HepG2 (cell line): ENCODE data around the gene TM9SF4. TPM values are rescaled to one million over a fixed set of nuclear protein-coding genes. Genes with fewer than 3 reads are reported as not detected.

Experiments
- ATAC-seq: fragments of 200-7000 bp; cut with Tn5 transposase; 3 replicates; pipeline ENCODE4 v1.9.1; 2020; ENCODE audit warnings: mild to moderate bottlenecking, moderate library complexity
- BruUV-seq: library from RNA; stranded (reverse); fragments of 400-500 nt; replicated peaks from 2 replicates; lab custom pipeline; 2021; lab: Mats Ljungman, UMichigan
- CTCF ChIA-PET: fragments of 300-600 bp; formaldehyde crosslinking; extraction: SDS; loops from one replicate; lab custom pipeline; 2021; ENCODE audit warnings: low total read pairs, inconsistent platforms, low intra/inter-chr PET ratio; lab: Yijun Ruan, JAX
- POLR2A ChIA-PET: fragments of 350-600 bp; sonication (Branson Sonifier 250); formaldehyde crosslinking; loops from one replicate; lab custom pipeline; 2020; ENCODE audit warnings: antibody characterized with exemption, inconsistent platforms; lab: Yijun Ruan, JAX
- DNase-seq: peaks from one replicate; pipeline ENCODE4 v3.0.0-alpha.2; 2015; ENCODE audit warnings: low spot score
- FAIRE-seq: peaks from 3 replicates; lab custom pipeline; 2011; peaks lifted over from hg19 to GRCh38; lab: Jason Lieb, UNC
- H2AFZ ChIP-seq: one replicate; pipeline ENCODE4 v1.6.1; 2011; ENCODE audit warnings: low read length, inconsistent platforms
- H3K27ac ChIP-seq: fragments of 300-600 bp; 3 replicates; pipeline ENCODE4 v1.8.0; 2011; ENCODE audit warnings: mixed run types, mild to moderate bottlenecking, mixed read lengths, low read length, inconsistent platforms; ENCODE audit not compliant: insufficient read depth; ENCODE audit errors: extremely low read length
- H3K27me3 ChIP-seq, 2 experiments: fragments of 200-600 bp in 1 of 2; 2 replicates in 1 of 2; 3 replicates in 1 of 2; pipeline versions ENCODE4 v1.6.0 to v1.8.0; 2011; ENCODE audit warnings: low read length in 2 of 2, mild to moderate bottlenecking in 2 of 2, moderate library complexity in 2 of 2, inconsistent platforms in 1 of 2; ENCODE audit not compliant: insufficient read depth in 2 of 2, control insufficient read depth in 1 of 2
- H3K36me3 ChIP-seq, 2 experiments: fragments of 200-600 bp in 1 of 2; replicated peaks in 1 of 2; 2 replicates in 1 of 2; 3 replicates in 1 of 2; pipeline versions ENCODE4 v1.5.1 to v1.8.0; 2011; ENCODE audit warnings: low read length in 2 of 2, inconsistent platforms in 1 of 2; ENCODE audit not compliant: insufficient read depth in 2 of 2, control insufficient read depth in 1 of 2
- H3K4me1 ChIP-seq: 2 replicates; pipeline ENCODE4 v1.5.1; 2012; ENCODE audit warnings: low read length, inconsistent platforms; ENCODE audit not compliant: insufficient read depth
- H3K4me2 ChIP-seq: 2 replicates; pipeline ENCODE4 v1.6.0; 2011; ENCODE audit warnings: low read depth, low read length, inconsistent platforms
- H3K4me3 ChIP-seq, 3 experiments: fragments of 200-600 bp in 1 of 3; sonication (generic), shearing (Covaris generic) in 1 of 3; replicated peaks in 1 of 3; 2 replicates each; pipeline ENCODE4 v1.5.1; 2011 to 2016; ENCODE audit warnings: low read length in 3 of 3, inconsistent platforms in 2 of 3, low read depth in 2 of 3, mild to moderate bottlenecking in 2 of 3, control low read depth in 1 of 3, mixed read lengths in 1 of 3; ENCODE audit not compliant: insufficient read depth in 1 of 3
- H3K79me2 ChIP-seq: one replicate; pipeline ENCODE4 v1.6.1; 2011; ENCODE audit warnings: low read length, inconsistent platforms; ENCODE audit not compliant: insufficient read depth
- H3K9ac ChIP-seq: 2 replicates; pipeline ENCODE4 v1.6.0; 2011; ENCODE audit warnings: mild to moderate bottlenecking, low read depth, low read length, inconsistent platforms; ENCODE audit not compliant: insufficient read depth
- H3K9me3 ChIP-seq: 2 replicates; pipeline ENCODE4 v1.5.1; 2012; ENCODE audit warnings: mild to moderate bottlenecking, low read length
- H4K20me1 ChIP-seq: 2 replicates; pipeline ENCODE4 v1.6.0; 2011; ENCODE audit warnings: inconsistent platforms, mild to moderate bottlenecking, low read length, moderate library complexity; ENCODE audit not compliant: insufficient read depth
- GABPB1 ChIP-seq: IDR thresholded peaks from 2 replicates; pipeline ENCODE4 v1.6.1; 2016; ENCODE audit warnings: mild to moderate bottlenecking, missing genetic modification reagents, moderate library complexity, missing compliant biosample characterization
- ZHX2 ChIP-seq, 2 experiments: sonication (generic) in 1 of 2; formaldehyde crosslinking in 1 of 2; IDR thresholded peaks; 2 replicates each; pipeline versions ENCODE4 v1.6.1 to v1.9.0; 2014 to 2022; ENCODE audit warnings: antibody characterized with exemption in 1 of 2, borderline replicate concordance in 1 of 2, inconsistent platforms in 1 of 2, low read depth in 1 of 2, missing genetic modification reagents in 1 of 2
- WGBS: methylation state at CpG from one replicate; pipeline ENCODE4 v1.1.6; 2017; ENCODE audit warnings: low lambda C conversion rate; 5-methylcytosine and 5-hydroxymethylcytosine counted together
- in situ Hi-C: cut with HindIII; loops from 2 replicates; pipeline ENCODE4 v1.10.0; 2017; ENCODE audit warnings: low pct_unique_long_range_greater_than_20kb; ENCODE audit not compliant: extremely low pct_ligation_motif_present
- intact Hi-C: fragments of 100-400 bp; cut with micrococcal nuclease; formaldehyde crosslinking; loops from one replicate; pipeline ENCODE4 v1.10.0; 2022; ENCODE audit not compliant: unreplicated experiment
- polyA plus RNA-seq, 8 experiments: library from polyadenylated mRNA; depleted of rRNA in 3 of 8; stranded (reverse) in 7 of 8; unstranded in 1 of 8; fragments of >200 nt; fragmentation: Illumina TruSeq in 4 of 8; extraction: Trizol in 4 of 8; gene quantifications; 2 replicates each; pipeline versions ENCODE4 v1.2.1 to v1.2.3, GENCODE V29; 2011 to 2016; ENCODE audit warnings: low read depth in 4 of 8, missing spikeins in 1 of 8, mixed read lengths in 1 of 8; ENCODE audit not compliant: insufficient read depth in 1 of 8
- total RNA-seq, 5 experiments: library from RNA; depleted of rRNA; stranded (reverse); fragments of >200 nt; fragmentation: Illumina TruSeq; extraction: Trizol; gene quantifications; 2 replicates each; pipeline ENCODE4 v1.2.3, GENCODE V29; 2016; ENCODE audit warnings: low read depth in 1 of 5

TM9SF4 gene
- total and polyA plus RNA-seq, 2 of the 13 experiments (the other 11 are each of a cell fraction or from before 2014, with no cell fraction given), result 53.5 to 171 TPM

DNA sequence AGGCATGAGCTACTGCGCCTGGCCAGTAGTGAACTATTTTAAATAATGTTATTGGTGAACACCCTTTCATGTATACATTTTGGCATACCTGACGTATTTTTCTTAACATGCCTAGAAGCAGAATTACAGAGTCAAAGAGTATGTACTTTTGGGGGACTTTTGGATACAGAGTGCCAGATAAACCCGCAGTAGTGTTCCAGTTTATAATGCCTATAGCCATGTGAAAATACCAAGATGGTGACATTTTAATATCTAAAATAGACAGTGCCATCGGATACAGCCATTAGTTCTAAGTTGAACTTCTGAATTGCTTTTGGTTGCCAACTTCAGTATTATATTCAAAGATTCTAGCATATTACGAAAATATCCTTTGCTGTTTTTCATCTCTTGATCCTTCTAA is 20.3 kb downstream of the TM9SF4 start:
- no peak for DNase-seq
- no peak for ATAC-seq
- peaks cover 30% of the 10 kb centered on the region for H4K20me1 ChIP-seq
- no peak overlapping the region for H2AFZ ChIP-seq
- no peak overlapping the region for H3K9ac ChIP-seq
- no peak overlapping the region for H3K27ac ChIP-seq
- WGBS, result 98% methylated on average over 5 of the region's 5 CpGs
- POLR2A ChIA-PET, result no interaction called here
- no peaks in the 10 kb centered on the region for H3K27me3 ChIP-seq
- H3K9me3 ChIP-seq, result no peaks in the 10 kb centered on the region
- no TSS peak for BruUV-seq
- FAIRE-seq, result no peak
- no peak overlapping the region for H3K4me3 ChIP-seq
- in situ Hi-C loops (no loop called here), intact Hi-C loops (no loop called here)
- CTCF ChIA-PET, result no interaction called here
- H3K4me1 ChIP-seq, result peaks cover 19% of the 10 kb centered on the region
- no peak overlapping the region for H3K4me2 ChIP-seq
- TF ChIP-seq ZHX2 (IDR thresholded peaks at IDR 0.05; ENCODE audit: low read depth) (no peak), ZHX2 (CRISPR knock-in tag; IDR thresholded peaks at IDR 0.05; ENCODE audit: borderline replicate concordance) (0 out of 2 replicates have a peak, but pooled peaks have one; percentile 53), GABPB1 (CRISPR knock-in tag) (no peak)
- peaks cover 9 to 23% of the 10 kb centered on the region in 2 experiments for H3K36me3 ChIP-seq
- peaks cover 73% of the 10 kb centered on the region for H3K79me2 ChIP-seq
